ENCODE results near the gene ZNF497. TPM values are rescaled to one million over a fixed set of nuclear protein-coding genes. Genes with fewer than 3 reads are reported as not detected.

ZNF497 gene
- total RNA-seq, result 1 to 10 TPM in 5 of 6 experiments, under 1 TPM in 1; 0.73 to 3.1 (median 1.7) TPM
- long read RNA-seq, result 0 reads

DNA sequence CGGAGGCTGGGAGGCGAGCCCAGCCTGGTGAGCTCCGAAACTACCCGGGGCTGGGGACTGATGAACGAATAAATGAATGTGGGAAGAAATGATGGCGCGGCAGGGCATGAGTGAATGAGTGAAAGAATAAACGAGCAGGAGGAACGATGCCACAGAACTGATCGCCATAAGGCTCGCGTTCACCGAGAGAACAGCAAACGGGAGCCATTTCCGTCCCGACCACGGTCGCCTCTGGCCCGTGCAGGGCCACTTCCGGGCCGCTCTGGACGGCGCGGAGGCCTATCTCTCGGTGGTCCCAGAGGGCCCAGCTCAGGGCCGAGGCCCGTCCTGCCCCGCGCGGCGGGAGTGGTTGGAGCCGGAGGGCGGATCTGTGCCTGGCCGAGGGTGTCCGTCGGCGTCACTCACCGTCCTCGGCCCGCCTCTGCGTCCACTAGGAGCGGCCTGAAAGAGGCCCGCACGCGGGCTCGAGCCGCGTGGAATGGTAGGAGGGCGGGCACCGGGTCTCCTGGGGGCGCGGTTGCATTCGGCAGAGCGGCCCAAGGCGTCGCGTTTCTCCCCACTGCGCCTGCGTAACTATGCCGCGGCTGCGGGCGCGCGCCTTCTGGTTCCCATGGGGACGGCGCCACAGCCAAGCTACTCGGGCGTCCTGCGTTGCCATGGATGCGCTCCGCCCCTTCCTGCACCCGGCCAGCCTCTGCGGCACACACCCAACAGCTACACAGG is at the start of gene ZNF497:
Gene ZNF497 (minus strand): TSS at position 480 of the 723 bp plus-strand sequence. CDS start 5,116 bp downstream, outside the sequence.
- Histone ChIP-seq H3K36me3 (no peaks in the 10 kb centered on the region), H3K9me3 (no peaks in the 10 kb centered on the region), H3K4me1 (no peaks in the 10 kb centered on the region), H3K4me3 (peak within 1 kb of the TSS; percentile 81 to 94 (median 83)), H3K27me3 (no peaks in the 10 kb centered on the region), H3K27ac (peak within 1 kb of the TSS; percentile 81 to 90 (median 88))
- TF ChIP-seq, protein P1, sequence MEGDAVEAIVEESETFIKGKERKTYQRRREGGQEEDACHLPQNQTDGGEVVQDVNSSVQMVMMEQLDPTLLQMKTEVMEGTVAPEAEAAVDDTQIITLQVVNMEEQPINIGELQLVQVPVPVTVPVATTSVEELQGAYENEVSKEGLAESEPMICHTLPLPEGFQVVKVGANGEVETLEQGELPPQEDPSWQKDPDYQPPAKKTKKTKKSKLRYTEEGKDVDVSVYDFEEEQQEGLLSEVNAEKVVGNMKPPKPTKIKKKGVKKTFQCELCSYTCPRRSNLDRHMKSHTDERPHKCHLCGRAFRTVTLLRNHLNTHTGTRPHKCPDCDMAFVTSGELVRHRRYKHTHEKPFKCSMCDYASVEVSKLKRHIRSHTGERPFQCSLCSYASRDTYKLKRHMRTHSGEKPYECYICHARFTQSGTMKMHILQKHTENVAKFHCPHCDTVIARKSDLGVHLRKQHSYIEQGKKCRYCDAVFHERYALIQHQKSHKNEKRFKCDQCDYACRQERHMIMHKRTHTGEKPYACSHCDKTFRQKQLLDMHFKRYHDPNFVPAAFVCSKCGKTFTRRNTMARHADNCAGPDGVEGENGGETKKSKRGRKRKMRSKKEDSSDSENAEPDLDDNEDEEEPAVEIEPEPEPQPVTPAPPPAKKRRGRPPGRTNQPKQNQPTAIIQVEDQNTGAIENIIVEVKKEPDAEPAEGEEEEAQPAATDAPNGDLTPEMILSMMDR (IDR thresholded peaks at IDR 0.05), result no peak
- peak; percentile 82 for TF ChIP-seq POLR2A (IDR thresholded peaks at IDR 0.05)
- peak; percentile 98 to 99 (median 99) for DNase-seq
- intact Hi-C loops (cut with DNase I), result no loop called here
- 0% methylated on average over 13 of the region's 74 CpGs for WGBS (ENCODE audit: insufficient coverage, low coverage, low lambda C conversion rate, missing lambda C conversion rate)
- peak; percentile 92 to 95 (median 94) for ATAC-seq

DNA sequence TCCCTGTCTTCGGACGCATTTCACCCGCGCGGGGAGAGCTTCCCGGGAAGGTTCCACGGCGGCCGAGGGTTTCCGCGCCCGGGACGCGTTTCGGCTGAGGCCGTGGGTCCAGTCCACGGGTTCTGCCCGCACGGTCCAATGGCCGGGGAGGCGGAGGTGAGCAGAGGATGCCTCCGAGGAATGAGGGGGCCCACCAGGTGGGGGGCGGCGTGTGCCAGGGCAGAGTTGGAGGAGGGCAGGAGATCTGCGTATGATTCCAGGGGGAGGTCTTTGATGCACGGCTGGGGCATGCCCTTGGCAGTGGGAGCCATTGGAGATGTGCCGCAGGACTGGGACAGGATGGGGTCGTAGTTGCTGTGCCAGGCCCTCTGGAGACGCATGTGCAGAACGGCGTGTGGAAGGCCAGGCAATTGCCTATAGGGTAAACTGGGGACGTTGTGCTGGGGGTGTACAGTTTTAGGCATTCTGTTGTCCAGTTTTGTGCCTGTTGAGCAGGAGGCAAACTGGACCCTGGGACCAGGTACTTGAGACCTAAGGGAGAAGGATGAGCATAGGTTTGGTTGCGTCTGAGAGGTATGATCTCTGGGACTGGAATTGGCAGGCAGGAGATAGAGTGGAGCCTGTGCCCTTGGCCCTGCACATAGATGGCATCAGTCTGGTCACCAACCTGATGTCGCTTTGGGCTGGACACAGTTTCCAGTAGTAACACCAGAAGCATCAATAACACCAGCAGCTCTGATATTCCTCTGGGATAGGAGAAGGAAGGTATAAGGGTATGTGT is 46.6 kb upstream of the ZNF497 start:
- intact Hi-C loops (cut with DNase I), result no loop called here
- TF ChIP-seq, protein P1 (IDR thresholded peaks at IDR 0.05), result no peak
- no peak for TF ChIP-seq POLR2A (IDR thresholded peaks at IDR 0.05)
- Histone ChIP-seq H3K36me3 (no peaks in the 10 kb centered on the region), H3K4me1 (peaks cover 0 to 14% (median 3%) of the 10 kb centered on the region in 4 donors), H3K4me3 (peak overlapping the region; percentile 73 to 90 (median 82)), H3K9me3 (no peaks in the 10 kb centered on the region), H3K27me3 (no peaks in the 10 kb centered on the region), H3K27ac (peak overlapping the region; percentile 27 to 77 (median 59))
- peak; percentile 8 to 21 (median 12) for ATAC-seq
- WGBS (ENCODE audit: insufficient coverage, low coverage, low lambda C conversion rate, missing lambda C conversion rate), result 2% methylated on average over 18 of the region's 34 CpGs
- DNase-seq, result peak in 2 of 3 donors; percentile 48 to 60

DNA sequence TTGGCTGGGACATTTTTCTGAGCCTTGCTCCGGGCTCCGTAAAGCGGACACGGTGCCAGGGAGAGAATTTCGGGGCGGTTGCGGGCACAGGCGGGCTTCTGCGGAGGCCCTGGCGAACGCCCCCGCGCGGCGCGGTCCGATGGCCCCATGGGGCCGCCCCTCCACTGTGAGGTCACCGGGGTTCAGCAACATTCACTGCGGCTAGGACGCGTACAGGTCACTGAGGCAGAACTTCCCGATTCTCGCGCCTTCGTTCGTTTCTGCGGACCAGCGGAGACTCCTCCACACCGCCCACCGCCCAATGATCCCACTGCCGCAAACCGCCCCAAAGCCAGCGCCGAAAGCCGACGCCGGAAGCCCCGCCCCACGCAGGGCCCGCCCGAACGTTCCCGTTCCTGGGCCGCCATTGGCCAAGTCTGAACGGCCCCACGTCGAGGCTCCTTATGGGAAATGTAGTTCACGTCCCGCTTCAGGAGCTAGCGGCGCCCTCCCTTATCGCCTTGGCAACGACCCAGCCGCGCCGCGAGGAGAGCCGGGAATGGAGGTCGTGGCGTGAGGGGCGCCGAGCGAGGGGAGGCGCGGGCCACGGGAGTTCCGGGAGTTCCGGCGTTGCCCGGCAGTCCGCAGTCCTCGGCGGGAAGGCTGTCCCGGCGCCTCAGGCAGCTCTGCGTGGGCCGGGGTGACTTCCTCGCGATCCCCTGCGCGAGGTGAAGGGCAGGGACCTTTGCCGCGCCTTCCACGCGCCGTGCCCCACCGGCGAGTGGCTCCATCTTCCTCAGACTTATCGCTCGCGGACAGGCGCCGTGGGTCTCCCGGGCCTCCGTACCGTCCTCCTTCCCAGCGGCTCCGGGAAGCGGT is 45.8 kb upstream of the ZNF497 start, which contains the start of gene ZNF584:
Gene ZNF584 (plus strand): TSS at position 498 of the 858 bp plus-strand sequence. CDS start 499 bp downstream, outside the sequence.
- DNase-seq (peak; percentile 96 to 97 (median 97)), ATAC-seq (peak; percentile 94 to 99 (median 98))
- H3K27me3 ChIP-seq, result no peaks in the 10 kb centered on the region
- peak within 1 kb of the TSS; percentile 73 to 90 (median 82) for H3K4me3 ChIP-seq
- H3K4me1 ChIP-seq, result peaks cover 0 to 14% (median 3%) of the 10 kb centered on the region in 4 donors
- H3K9me3 ChIP-seq, result no peaks in the 10 kb centered on the region
- 0% methylated on average over 22 of the region's 100 CpGs for WGBS (ENCODE audit: insufficient coverage, low coverage, low lambda C conversion rate, missing lambda C conversion rate)
- TF ChIP-seq, protein P1 (IDR thresholded peaks at IDR 0.05), result no peak
- peak; percentile 83 for TF ChIP-seq POLR2A (IDR thresholded peaks at IDR 0.05)
- H3K27ac ChIP-seq, result peak within 1 kb of the TSS; percentile 27 to 77 (median 59)
- no peaks in the 10 kb centered on the region for H3K36me3 ChIP-seq
- intact Hi-C loops (cut with DNase I), result no loop called here

DNA sequence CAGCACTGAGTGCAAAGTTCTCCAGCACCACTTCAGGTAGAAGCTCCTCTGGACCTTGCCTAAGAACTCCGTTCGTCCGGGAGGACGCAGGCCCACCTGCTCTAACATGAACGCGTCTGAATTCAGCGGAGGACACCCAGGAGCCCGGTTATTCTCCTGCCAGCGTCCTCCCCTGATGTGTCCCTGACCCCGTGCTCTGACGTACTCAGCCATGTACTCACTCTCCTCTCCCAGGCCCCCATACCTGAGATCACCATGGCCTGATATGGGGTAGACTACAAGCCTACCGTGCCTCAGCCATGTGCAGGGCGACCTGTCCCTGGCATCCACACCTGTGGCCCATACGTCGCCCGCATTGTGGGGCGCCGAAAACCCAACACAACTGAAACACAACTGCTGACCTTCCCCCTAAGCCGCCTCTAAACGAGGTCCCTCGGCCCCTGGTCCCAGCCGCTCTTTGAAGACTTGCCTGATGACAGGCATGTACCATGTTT is 45.2 kb upstream of the ZNF497 start:
- DNase-seq (peak in 1 of 3 donors; percentile 43), ATAC-seq (peak in 2 of 4 donors; percentile 9 to 34)
- intact Hi-C loops (cut with DNase I), result no loop called here
- H3K4me3 ChIP-seq, result peak overlapping the region; percentile 73 to 90 (median 82)
- H3K9me3 ChIP-seq, result no peaks in the 10 kb centered on the region
- H3K4me1 ChIP-seq, result peaks cover 0 to 14% (median 3%) of the 10 kb centered on the region in 4 donors
- no peaks in the 10 kb centered on the region for H3K36me3 ChIP-seq
- no peaks in the 10 kb centered on the region for H3K27me3 ChIP-seq
- 11% methylated on average over 10 of the region's 22 CpGs for WGBS (ENCODE audit: insufficient coverage, low coverage, low lambda C conversion rate, missing lambda C conversion rate)
- no peak for TF ChIP-seq POLR2A (IDR thresholded peaks at IDR 0.05)
- TF ChIP-seq, protein P1 (IDR thresholded peaks at IDR 0.05), result no peak
- H3K27ac ChIP-seq, result peak overlapping the region in 2 of 3 donors; percentile 53 to 77

All from right lobe of liver (tissue), 6 donors.